Measurements from ENCODE around the gene PLEKHM3.

PLEKHM3 gene

DNA sequence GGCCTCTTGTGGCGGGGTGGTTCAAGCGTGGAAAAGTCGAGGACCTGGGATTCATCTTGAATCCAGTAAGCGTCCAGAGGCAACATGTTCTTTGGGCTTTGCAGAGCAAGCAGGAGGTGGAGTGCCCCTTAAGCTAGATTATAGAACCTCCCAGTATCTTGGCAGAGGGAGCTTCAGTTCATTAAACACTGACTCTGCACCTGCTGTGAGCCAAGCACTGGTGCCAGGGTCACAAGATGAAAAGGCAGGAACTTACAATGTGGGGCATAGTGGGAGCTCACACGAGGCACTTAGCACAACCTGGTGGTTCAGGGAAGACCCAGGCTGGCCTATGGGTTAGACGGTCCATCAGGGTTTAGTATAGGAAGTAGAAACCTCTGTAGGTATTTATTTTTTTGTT, 248.2 kb downstream of the PLEKHM3 start:
- no peak overlapping the region for H3K27ac ChIP-seq
- TF ChIP-seq, protein P1, sequence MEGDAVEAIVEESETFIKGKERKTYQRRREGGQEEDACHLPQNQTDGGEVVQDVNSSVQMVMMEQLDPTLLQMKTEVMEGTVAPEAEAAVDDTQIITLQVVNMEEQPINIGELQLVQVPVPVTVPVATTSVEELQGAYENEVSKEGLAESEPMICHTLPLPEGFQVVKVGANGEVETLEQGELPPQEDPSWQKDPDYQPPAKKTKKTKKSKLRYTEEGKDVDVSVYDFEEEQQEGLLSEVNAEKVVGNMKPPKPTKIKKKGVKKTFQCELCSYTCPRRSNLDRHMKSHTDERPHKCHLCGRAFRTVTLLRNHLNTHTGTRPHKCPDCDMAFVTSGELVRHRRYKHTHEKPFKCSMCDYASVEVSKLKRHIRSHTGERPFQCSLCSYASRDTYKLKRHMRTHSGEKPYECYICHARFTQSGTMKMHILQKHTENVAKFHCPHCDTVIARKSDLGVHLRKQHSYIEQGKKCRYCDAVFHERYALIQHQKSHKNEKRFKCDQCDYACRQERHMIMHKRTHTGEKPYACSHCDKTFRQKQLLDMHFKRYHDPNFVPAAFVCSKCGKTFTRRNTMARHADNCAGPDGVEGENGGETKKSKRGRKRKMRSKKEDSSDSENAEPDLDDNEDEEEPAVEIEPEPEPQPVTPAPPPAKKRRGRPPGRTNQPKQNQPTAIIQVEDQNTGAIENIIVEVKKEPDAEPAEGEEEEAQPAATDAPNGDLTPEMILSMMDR (conservative IDR thresholded peaks at IDR 0.05), result no peak

DNA sequence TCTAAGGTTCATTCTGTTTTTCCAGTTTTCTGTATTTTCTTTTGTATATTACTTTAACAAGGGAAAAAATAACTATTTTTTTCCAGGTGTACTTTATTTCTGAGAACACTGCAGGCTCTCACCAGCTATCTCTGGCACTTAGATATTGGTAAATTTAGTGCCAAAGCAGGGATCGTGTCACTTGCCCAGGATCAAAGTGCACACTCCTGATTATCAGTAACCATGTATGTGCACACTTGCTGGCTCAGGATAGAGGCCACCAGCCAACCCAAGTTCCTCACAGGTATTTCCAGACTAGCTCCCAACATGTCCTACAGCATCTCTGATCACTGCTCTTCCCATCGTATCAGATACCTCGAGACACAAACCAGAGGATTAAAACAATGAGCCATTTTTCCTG, 249.9 kb downstream of the PLEKHM3 start:
- no peak overlapping the region for H3K27ac ChIP-seq
- TF ChIP-seq, protein P1 (conservative IDR thresholded peaks at IDR 0.05), result no peak

DNA sequence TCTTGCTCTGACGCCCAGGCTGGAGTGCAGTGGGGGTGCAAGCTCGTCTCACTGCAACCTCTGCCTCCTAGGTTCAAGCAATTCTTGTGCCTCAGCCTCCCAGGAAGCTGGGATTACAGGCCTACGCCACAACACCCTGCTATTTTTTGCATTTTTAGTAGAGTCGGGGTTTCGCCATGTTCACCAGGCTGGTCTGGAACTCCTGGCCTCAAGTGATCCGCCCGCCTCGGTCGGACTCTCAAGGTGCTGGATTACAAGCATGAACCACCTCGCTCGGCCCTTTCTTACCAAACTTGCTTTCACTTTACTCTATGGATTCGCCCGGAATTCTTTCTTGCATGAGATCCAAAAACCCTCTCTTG, 252.5 kb downstream of the PLEKHM3 start:
- H3K27ac ChIP-seq, result no peak overlapping the region
- TF ChIP-seq, protein P1 (conservative IDR thresholded peaks at IDR 0.05), result no peak

DNA sequence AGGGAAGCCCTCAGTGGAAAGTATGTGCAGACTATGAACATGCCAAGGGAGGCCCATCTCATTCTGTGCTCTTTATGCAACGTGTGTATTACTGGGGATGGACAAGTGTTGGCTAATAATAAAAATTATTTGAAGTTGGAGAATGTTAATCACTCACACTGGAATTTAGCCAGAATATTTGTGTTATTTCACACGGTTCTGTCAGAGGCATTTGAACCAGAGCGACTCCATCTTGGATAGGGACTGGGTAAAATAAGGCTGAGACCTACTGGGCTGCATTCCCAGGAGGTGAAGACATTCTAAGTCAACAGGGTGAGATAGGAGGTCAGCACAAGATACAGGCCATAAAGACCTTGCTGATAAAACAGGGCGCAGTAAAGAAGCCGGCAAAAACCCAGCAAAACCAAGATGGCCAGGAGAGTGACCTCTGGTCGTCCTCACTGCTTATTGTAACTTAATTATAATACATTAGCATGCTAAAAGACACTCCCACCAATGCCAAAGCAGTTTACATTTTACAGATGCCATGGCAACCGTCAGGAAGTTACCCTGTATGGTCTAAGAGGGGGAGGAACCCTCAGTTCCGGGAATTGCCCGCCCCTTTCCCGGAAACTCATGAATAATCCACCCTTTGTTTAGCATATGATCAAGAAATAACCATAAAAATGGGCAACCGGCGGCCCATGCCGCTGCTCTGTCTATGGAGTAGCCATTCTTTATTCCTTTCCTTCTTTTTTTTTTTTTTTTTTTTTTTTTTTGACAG, 253.1 kb downstream of the PLEKHM3 start:
- H3K27ac ChIP-seq, result no peak overlapping the region
- TF ChIP-seq, protein P1 (conservative IDR thresholded peaks at IDR 0.05), result no peak

DNA sequence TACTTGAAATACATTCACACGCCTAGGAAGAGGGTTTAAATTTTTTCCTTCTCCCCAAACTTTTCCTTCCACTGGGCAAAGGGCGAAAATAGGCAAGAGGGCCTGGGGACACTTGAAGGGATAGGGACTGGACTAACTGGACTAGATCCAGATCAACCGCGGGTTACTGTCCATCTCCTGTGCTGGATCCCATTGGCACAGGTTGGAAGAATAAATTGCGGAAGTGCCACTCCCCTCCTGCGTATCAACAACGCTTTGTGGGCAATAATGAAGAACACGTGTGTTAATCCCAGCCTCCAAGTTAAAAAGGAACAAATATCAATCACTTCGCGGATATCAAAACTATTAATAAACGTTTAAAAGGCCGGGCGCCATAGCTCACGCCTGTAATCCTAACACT, 253.9 kb downstream of the PLEKHM3 start:
- no peak overlapping the region for H3K27ac ChIP-seq
- TF ChIP-seq, protein P1 (conservative IDR thresholded peaks at IDR 0.05), result no peak

All from VCaP (cell line).